Erythroblast (primary cell): ENCODE data around the gene SOAT2.

Experiments
- GATA1 ChIP-seq: IDR thresholded peaks from 2 replicates; pipeline ENCODE4 v1.6.1; 2011; ENCODE audit warnings: low read depth, mild to moderate bottlenecking, control low read depth, low read length, moderate library complexity
- POLR2A ChIP-seq: IDR thresholded peaks from 2 replicates; pipeline ENCODE4 v1.6.1; 2011; ENCODE audit warnings: mild to moderate bottlenecking, low read length

DNA sequence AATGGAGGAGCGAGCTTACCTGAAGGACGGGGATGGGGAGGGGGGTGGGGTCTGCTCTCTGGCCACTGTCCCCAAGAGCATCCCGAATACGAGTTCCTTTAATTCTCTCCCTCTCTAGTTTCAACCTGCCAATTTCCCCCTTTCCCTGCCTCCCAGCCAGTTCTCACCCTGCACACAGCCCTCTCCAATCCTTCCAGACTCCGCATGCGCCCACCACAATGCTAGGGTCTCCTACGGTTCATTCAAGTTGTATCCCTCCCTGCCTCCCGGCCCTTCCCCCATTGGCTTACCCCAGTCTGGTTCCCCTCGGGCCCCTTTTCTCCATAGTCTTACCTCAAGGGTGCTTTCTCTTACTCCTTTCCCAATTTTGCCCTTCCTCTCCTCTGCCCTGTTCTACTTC lies 6.5 kb upstream of the SOAT2 start:
- TF ChIP-seq POLR2A (no peak), GATA1 (no peak)
